GM19467 (cell line): ENCODE measurements around the gene EEF2K.
"Not testable (repeated sequence)": the region's sequence is repeated elsewhere in the genome, so short reads cannot be mapped to it uniquely, and the experiment has no call there.

Source experiments
- ATAC-seq: cut with Tn5 transposase; IDR thresholded peaks from one replicate; pipeline ENCODE4 v1.9.1; 2021; ENCODE audit warnings: mild to moderate bottlenecking, moderate library complexity; ENCODE audit not compliant: unreplicated experiment

The EEF2K gene

DNA sequence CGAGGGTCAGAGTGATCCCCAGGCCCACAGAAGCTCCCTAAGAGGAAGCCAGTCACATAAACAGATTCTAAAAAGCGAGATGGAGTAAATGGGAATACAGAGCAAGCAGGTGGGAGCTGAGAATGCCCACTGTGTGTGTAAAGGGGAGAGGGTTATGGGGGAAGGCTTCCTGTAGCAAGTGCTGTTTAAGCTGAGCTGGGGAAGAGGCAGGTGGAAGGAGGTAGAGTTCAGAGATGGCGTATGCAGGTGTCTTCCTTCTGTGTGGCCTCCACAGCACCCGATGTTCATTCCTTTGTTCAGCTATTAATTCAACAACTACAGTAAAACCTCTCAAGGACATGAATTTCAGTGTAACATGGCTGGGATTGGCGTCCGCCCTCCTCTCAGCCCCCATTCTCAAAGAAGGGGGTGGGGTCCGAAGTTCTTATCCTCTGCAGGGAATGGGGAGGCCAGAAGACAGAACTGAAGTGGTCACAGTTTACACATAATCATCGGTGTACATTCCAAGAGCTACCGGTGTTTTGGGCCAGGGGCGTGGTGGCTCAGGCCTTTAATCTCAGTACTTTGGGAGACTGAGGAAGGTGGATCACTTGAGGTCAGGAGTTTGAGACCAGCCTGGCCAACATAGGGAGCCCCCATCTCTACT lies 1.8 kb downstream of the EEF2K start:
- ATAC-seq: no peak

DNA sequence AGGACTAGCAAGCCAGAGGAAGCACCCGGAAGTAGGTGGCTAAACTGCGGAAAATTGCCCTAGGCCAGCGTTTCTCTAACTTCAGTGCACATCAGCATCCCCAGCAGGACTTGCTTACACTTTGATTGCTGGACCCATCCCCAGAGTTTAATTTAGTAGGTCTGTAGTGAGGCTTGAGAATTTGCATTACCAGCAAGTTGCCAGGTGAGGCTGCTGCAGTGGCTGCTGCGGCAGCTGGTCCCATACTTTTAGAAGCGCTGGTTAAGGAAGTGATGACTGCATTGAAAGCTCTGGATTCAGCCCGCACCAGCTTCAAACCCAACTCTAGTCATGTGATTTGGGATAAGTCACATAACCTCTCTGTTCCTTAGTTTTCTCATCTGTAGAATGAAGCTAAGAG lies 4.2 kb downstream of the EEF2K start:
- ATAC-seq: no peak

DNA sequence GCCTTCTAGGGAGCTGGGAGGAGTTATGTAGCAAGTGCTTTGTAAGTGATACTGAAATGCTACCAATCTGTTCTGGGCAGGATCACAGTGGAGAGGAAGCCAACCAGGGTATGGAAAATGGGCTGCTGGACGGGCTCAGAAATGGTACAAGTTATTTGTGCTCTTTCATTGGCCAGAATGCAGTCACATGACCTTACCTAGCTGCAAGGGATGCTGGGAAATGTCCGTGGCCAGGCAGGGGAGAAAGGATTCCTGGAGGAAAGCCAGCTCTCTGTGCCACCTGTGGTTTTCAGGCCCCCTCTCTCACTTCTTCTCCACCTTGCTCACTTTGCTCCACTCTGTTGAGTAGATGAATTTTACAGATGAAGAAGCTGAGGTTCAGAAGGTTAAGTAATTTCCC lies 4.8 kb downstream of the EEF2K start:
- no peak for ATAC-seq

DNA sequence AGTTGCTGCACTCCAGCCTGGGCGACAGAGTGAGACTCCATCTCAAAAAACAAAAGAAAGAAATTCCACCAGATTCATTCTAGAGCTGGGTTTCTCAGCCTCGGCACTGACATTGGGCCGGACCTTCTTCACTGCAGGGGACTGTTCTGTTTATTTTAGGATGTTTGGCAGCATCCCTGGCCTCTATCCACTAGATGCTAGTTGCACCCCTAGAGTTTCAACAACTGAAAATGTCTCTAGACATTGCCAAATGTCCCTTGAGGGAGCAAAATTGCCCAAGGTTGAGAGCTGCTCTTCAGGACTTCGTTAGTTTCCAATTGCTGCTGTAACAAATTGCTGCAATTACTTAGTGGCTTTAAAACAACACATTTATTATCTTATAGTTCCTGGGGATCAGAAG lies 7.2 kb downstream of the EEF2K start:
- no peak for ATAC-seq

DNA sequence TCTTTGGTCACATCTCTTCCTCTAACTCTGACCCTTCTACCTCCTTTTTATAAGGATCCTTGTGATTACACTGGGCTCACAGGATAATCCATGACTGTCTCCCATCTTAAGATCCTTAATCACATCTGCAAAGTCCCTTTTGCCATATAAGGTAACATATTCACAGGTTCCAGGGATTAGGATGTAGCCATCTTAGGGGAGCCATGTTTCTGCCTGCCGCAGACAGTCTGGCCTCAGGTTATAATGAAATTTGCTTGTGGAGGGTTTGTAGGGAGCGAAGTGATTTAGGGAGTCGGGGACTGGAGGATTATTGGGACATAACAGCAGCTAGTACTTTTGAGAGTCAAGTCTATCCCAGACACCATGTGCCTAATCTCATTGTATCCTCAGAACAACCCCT lies 7.7 kb downstream of the EEF2K start:
- no peak for ATAC-seq

DNA sequence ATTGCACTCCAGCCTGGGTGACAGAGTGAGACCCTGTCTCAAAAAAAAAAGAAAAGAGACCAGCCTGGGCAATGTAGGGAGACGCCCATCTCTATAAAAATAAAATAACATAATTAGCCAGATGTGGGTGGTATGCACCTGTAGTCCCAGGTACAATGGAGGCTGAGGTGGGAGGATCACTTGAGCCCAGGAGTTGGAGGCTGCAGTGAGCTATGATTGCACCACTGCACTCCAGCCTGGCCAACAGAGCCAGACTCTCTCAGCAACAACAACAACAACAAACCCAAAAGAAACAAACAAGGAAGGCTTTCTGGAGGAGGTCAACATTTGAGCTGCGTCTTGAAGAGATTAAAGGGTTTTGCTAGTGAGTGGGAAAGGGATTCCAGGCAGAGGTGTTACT lies 8.3 kb downstream of the EEF2K start:
- no peak for ATAC-seq

DNA sequence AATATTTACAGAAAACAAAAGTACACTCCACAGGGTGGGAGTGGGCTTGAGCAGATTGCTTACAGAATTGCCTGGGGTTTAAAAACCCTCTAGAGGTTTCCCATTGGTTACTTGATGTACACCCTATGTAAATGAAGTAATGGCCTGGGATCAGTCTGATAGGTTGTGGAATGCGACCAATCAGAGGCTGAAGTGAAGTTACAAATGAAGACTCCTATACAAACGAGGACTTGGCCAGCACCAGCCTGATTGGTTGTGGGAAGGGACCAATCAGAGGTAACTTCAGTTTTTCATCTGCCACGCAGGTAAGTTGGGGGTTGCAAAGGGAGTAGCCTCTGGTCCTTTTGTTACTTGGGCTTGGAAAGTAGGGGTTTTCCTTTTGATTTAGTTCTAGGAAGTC lies 8.8 kb downstream of the EEF2K start:
- ATAC-seq: no peak

DNA sequence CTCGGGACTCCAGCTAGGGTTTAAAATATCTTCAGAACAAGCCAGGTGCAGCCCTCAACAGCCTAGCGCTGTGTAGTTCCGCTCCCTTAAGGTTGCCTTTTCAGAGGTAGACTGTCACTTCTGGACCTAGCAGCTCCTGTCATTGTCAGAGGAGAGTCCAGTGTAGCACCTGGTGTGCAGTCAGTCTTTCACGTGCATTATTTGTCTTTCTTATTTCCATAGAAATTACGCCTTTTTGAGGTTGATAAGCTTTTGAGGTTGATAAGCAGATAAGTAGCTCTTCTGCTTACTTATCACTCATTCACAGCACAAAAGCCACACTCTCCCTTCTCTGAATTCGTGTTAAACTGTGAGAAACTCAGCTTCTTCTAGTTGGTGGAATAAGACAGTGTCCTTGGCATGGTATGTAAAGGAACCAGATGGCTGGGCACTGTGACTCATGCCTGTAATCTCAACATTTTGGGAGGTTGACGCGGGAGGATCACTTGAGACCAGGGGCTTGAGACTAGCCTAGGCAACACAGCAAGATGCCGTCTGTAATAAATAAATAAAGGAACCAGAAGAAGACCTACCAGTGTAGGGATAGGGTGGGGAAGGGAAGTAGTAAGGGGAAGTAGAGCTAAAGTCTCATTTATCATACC lies 10.2 kb downstream of the EEF2K start:
- no peak for ATAC-seq

- ATAC-seq: not testable (repeated sequence)
Measured at GRCh38 chr16:22216832-22217225, 10.8 kb downstream of the EEF2K start.

DNA sequence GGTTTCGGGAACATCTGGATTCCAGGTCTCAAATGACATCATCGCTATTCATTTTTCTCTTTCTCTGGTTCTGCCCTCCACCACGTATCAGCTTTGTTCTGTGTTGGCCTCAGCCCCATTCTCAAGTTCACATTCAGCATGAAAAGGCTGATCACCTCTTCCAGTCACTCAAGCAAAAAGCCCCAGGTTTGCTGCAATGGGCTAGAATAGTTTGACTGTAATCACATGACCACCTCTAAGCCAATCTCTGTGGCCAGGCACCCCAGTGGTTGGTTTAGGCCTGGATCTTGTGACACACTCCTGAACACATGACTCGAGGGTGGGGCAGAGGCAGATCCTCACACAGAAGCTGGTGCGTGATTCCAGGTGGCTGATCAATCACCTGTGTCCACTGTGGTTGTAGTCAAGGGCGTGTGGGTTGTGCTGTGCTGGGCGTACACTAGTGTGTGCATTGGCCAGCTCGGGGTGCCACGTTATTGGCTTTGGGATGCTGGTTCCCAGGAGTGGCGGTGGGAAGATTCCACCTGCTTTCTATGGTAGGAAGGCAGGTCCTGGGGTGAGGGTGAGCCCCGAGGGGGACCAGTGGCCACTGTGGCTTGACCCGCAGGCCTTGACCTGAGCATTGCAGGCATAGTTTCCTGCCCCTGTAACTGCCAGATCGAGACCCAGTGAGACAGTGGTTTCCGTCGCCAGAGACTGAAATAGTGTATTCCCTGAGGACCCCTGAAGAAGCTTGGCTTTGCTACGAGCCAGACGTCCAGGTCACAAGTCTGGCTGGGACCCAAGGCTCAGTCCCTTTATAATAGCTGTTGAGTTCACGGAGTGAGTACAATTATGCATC lies 12.0 kb downstream of the EEF2K start:
- peak; percentile 69 for ATAC-seq

- no peak for ATAC-seq
Measured at GRCh38 chr16:22219389-22220068, 13.5 kb downstream of the EEF2K start.

- no peak for ATAC-seq
Measured at GRCh38 chr16:22220069-22220440, 14.0 kb downstream of the EEF2K start.

DNA sequence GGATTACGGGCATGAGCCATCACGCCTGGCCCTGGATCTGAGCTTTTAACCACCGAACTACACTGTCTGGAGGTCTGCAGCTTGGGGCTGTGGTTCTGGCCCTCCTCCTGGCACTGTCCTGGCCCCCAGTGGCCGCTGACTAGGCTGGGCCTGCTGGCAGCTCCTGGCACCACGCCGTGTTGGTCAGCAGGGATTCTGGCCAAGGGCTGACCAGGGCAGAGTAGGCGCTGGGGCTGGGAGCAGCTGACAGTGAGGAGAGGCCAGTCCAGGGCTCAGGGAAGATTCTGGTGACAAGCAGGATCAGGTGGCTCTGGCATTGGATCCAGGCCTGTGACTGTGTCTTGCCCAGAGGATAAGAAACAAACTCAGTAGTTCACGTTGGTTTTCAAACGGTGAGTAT lies 14.6 kb downstream of the EEF2K start:
- ATAC-seq: no peak

- ATAC-seq: no peak
Measured at GRCh38 chr16:22222006-22222405, 15.9 kb downstream of the EEF2K start.

DNA sequence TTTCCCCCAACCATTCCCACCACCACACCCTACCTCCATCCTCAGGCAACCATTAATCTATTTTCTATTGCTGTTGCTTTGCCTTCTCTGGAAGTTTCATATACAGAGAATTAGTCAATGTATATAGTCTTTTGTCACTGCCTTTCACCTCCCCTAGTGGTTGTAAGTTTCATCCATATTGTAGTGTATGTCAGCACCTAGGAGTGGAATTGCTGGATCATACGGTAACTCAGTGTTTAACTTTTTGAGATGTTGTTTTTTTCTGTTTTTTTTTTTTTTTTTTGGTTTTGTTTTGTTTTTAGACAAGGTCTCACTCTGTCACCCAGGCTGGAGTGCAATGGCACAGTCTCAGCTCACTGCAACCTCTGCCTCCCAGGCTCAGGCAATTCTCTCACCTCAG lies 16.9 kb downstream of the EEF2K start:
- ATAC-seq: no peak

DNA sequence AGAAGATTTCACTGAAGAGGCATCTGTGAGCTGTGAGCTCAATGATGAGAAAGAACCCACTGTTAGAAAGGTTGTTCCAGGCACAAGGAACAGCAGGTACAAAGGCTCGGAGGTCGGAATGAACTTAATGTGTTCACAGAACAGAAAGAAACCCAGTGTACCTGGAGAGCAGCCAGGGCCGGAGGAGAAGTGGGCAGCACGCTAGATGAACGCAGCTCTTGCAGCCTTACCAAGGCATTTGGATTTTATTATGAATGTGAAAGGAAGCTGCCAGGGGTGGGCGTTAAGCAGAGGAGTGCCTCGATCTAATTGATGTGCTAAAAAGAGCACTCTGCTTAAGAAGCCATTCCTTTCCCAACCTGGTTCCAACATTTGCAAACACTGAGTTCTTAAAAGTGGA lies 19.0 kb downstream of the EEF2K start:
- no peak for ATAC-seq

- no peak for ATAC-seq
Measured at GRCh38 chr16:22229889-22230288, 23.8 kb downstream of the EEF2K start.

- no peak for ATAC-seq
Measured at GRCh38 chr16:22232277-22233036, 26.4 kb downstream of the EEF2K start.

DNA sequence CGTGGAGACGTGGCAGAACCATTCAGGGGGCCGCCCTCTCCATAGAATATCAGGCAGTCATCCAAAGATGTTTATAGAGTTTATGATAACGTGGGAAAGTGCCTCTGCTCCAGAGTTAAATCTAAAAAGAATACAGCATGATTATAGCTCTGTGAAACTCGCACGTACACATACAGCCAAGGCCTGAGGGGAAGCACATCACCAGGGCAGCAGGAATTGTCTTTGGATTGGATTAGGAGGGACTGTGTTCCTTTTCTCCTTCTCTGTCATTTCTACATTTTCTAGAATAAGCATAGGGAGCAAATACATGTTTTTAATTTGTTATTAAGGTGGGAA lies 26.9 kb downstream of the EEF2K start:
- ATAC-seq: no peak

GRCh38 chr16:22235839-22236745 lies 30.0 kb downstream of the EEF2K start:
- no peak for ATAC-seq
